ENCODE results near the gene SPINK5.

Gene SPINK5

GRCh38 chr5:148176480-148176879 lies 112.7 kb downstream of the SPINK5 start:
- DNase-seq (ENCODE audit: low read depth in 4 of 4, low spot score in 1 of 4): no peak

- DNase-seq (ENCODE audit: low read depth in 4 of 4, low spot score in 1 of 4): no peak
Observed at GRCh38 chr5:148177207-148177606, 113.4 kb downstream of the SPINK5 start.

- DNase-seq (ENCODE audit: low read depth in 4 of 4, low spot score in 1 of 4): no peak
Observed at GRCh38 chr5:148179234-148179824, 115.5 kb downstream of the SPINK5 start.

GRCh38 chr5:148186248-148187003 lies 122.6 kb downstream of the SPINK5 start:
- DNase-seq (ENCODE audit: low read depth in 4 of 4, low spot score in 1 of 4): no peak
